WTC11 (cell line): ENCODE measurements around the gene NKIRAS2. TPM values are rescaled to one million over a fixed set of nuclear protein-coding genes. Genes with fewer than 3 reads are reported as not detected.
A peak's percentile ranks its signal among the peaks of the same experiment; 100 is the strongest.

ENCODE experiments used
- ATAC-seq: fragments of 200-7000 bp; cut with Tn5 transposase; 2 replicates; pipeline ENCODE4 v1.10.0; 2021; ENCODE audit warnings: mild to moderate bottlenecking, moderate library complexity
- CTCF ChIA-PET: fragments of 300-600 bp; sonication (Branson Sonifier 250); formaldehyde crosslinking; loops from one replicate; lab custom pipeline; 2021; ENCODE audit warnings: antibody characterized with exemption; lab: Charles Lee
- POLR2A ChIA-PET: fragments of 350-600 bp; sonication (Branson Sonifier 250); formaldehyde crosslinking; loops from one replicate; lab custom pipeline; 2021; ENCODE audit warnings: antibody characterized with exemption; lab: Charles Lee
- DNase-seq: peaks from one replicate; pipeline ENCODE4 v3.0.0; 2021; ENCODE audit warnings: low spot score
- H3K27ac Mint-ChIP-seq: 2 replicates; pipeline ENCODE4 v1.8.0; 2021; ENCODE audit warnings: mixed read lengths
- H3K27me3 Mint-ChIP-seq: 2 replicates; pipeline ENCODE4 v1.8.0; 2021; ENCODE audit warnings: low read depth, mild to moderate bottlenecking, moderate library complexity, mixed read lengths
- H3K36me3 Mint-ChIP-seq: 2 replicates; pipeline ENCODE4 v1.8.0; 2021; ENCODE audit warnings: mixed read lengths
- H3K4me1 Mint-ChIP-seq: 2 replicates; pipeline ENCODE4 v1.8.0; 2022; ENCODE audit warnings: mixed read lengths
- H3K4me3 Mint-ChIP-seq: 2 replicates; pipeline ENCODE4 v1.8.0; 2021; ENCODE audit warnings: mild to moderate bottlenecking, moderate library complexity, mixed read lengths
- H3K9me3 Mint-ChIP-seq: 2 replicates; pipeline ENCODE4 v1.8.0; 2021; ENCODE audit warnings: mixed read lengths
- ATF1 ChIP-seq: sonication (generic); formaldehyde crosslinking; IDR thresholded peaks from 2 replicates; pipeline ENCODE4 v1.8.1; 2023; ENCODE audit warnings: mild to moderate bottlenecking, moderate library complexity, missing genetic modification reagents
- FOXJ3 ChIP-seq: sonication (generic); formaldehyde crosslinking; IDR thresholded peaks from 2 replicates; pipeline ENCODE4 v1.9.0; 2021; ENCODE audit warnings: missing genetic modification reagents, mild to moderate bottlenecking, borderline replicate concordance
- FOXP1 ChIP-seq: sonication (generic); formaldehyde crosslinking; IDR thresholded peaks from 2 replicates; pipeline ENCODE4 v1.8.0; 2022; ENCODE audit warnings: missing genetic modification reagents, mild to moderate bottlenecking, moderate library complexity, borderline replicate concordance
- GABPB1 ChIP-seq: sonication (generic); formaldehyde crosslinking; IDR thresholded peaks from 2 replicates; pipeline ENCODE4 v1.8.1; 2023; ENCODE audit warnings: mild to moderate bottlenecking, missing genetic modification reagents
- HMGA2 ChIP-seq: fragments of 250-450 bp; sonication (Bioruptor Pico); IDR thresholded peaks from 2 replicates; pipeline ENCODE4 v1.4.0; 2021; ENCODE audit warnings: mild to moderate bottlenecking, moderate library complexity
- IRF2 ChIP-seq: sonication (generic); formaldehyde crosslinking; IDR thresholded peaks from 2 replicates; pipeline ENCODE4 v1.8.0; 2022; ENCODE audit warnings: low read depth, missing genetic modification reagents, borderline replicate concordance
- NFATC4 ChIP-seq: fragments of 250-450 bp; sonication (Bioruptor Pico); IDR thresholded peaks from 2 replicates; pipeline ENCODE4 v1.9.0; 2021; ENCODE audit warnings: mild to moderate bottlenecking
- TEAD4 ChIP-seq: sonication (generic); formaldehyde crosslinking; IDR thresholded peaks from 2 replicates; pipeline ENCODE4 v1.8.0; 2022; ENCODE audit warnings: mild to moderate bottlenecking, missing genetic modification reagents
- total RNA-seq: library from RNA; stranded (reverse); gene quantifications from 3 replicates; pipeline ENCODE4 v1.2.3, GENCODE V29; 2021
- TF ChIP-seq, protein P1 (sequence below): sonication (generic); formaldehyde crosslinking; IDR thresholded peaks from 2 replicates; pipeline ENCODE4 v1.8.0; 2022; ENCODE audit warnings: mild to moderate bottlenecking, missing genetic modification reagents
- TF ChIP-seq, protein P2 (sequence below): sonication (generic); formaldehyde crosslinking; IDR thresholded peaks from 2 replicates; pipeline ENCODE4 v1.8.0; 2022; ENCODE audit warnings: missing genetic modification reagents
- TF ChIP-seq, protein P3 (sequence below): sonication (generic); formaldehyde crosslinking; IDR thresholded peaks from 2 replicates; pipeline ENCODE4 v1.8.0; 2022; ENCODE audit warnings: mild to moderate bottlenecking, missing genetic modification reagents
- TF ChIP-seq, protein P4 (sequence below): fragments of 250-450 bp; sonication (Bioruptor Pico); IDR thresholded peaks from 2 replicates; pipeline ENCODE4 v1.8.0; 2021; ENCODE audit warnings: mild to moderate bottlenecking
- TF ChIP-seq, protein P5 (sequence below): sonication (generic); formaldehyde crosslinking; conservative IDR thresholded peaks from 2 replicates; pipeline ENCODE4 v1.8.1; 2022; ENCODE audit warnings: mild to moderate bottlenecking, missing genetic modification reagents
- TF ChIP-seq, protein P6 (sequence below): sonication (generic); formaldehyde crosslinking; IDR thresholded peaks from 2 replicates; pipeline ENCODE4 v1.8.0; 2022; ENCODE audit warnings: mild to moderate bottlenecking, missing genetic modification reagents
- TF ChIP-seq, protein P7 (sequence below): sonication (generic); formaldehyde crosslinking; IDR thresholded peaks from 2 replicates; pipeline ENCODE4 v1.8.0; 2023; ENCODE audit warnings: missing genetic modification reagents
- TF ChIP-seq, protein P8 (sequence below): sonication (generic); formaldehyde crosslinking; IDR thresholded peaks from 2 replicates; pipeline ENCODE4 v1.8.1; 2022; ENCODE audit warnings: mild to moderate bottlenecking, moderate library complexity, missing genetic modification reagents

The NKIRAS2 gene
- total RNA-seq, 1 experiment from 2014 or later, result 36.1 TPM

DNA sequence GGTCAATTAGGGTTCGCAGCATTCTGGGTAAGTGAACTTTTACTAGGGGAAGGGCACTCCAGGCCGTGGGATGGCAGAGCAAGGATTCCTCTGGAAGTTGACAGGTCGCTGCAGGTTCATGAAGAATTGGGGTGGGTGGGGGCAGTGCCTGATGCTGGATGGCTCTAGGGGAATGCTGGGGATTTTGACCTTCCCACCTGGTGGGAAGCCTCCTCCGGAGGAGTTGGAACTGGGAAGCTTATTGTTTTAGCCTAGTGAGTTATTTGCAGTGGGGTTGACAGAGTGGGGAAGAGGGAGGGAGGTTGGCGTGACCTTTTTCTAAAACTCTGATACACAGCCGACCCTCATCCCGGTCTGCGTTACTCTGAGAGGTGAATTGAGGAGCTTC is 31.1 kb downstream of the NKIRAS2 start:
- H3K36me3 Mint-ChIP-seq, result no peaks in the 10 kb centered on the region
- no peaks in the 10 kb centered on the region for H3K9me3 Mint-ChIP-seq
- peaks cover 9% of the 10 kb centered on the region for H3K27me3 Mint-ChIP-seq
- POLR2A ChIA-PET, result interaction anchor here (0.7 kb wide), 1 partner anchor 121 kb away, joined by 10 read pairs; the partner anchor contains the start of gene ODAD4
- peak overlapping the region; percentile 76 for H3K4me3 Mint-ChIP-seq
- TF ChIP-seq GABPB1, result no peak
- TF ChIP-seq, protein P1, sequence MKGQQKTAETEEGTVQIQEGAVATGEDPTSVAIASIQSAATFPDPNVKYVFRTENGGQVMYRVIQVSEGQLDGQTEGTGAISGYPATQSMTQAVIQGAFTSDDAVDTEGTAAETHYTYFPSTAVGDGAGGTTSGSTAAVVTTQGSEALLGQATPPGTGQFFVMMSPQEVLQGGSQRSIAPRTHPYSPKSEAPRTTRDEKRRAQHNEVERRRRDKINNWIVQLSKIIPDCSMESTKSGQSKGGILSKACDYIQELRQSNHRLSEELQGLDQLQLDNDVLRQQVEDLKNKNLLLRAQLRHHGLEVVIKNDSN (CRISPR knock-in tag), result no peak
- no peak for TF ChIP-seq TEAD4
- TF ChIP-seq, protein P2, sequence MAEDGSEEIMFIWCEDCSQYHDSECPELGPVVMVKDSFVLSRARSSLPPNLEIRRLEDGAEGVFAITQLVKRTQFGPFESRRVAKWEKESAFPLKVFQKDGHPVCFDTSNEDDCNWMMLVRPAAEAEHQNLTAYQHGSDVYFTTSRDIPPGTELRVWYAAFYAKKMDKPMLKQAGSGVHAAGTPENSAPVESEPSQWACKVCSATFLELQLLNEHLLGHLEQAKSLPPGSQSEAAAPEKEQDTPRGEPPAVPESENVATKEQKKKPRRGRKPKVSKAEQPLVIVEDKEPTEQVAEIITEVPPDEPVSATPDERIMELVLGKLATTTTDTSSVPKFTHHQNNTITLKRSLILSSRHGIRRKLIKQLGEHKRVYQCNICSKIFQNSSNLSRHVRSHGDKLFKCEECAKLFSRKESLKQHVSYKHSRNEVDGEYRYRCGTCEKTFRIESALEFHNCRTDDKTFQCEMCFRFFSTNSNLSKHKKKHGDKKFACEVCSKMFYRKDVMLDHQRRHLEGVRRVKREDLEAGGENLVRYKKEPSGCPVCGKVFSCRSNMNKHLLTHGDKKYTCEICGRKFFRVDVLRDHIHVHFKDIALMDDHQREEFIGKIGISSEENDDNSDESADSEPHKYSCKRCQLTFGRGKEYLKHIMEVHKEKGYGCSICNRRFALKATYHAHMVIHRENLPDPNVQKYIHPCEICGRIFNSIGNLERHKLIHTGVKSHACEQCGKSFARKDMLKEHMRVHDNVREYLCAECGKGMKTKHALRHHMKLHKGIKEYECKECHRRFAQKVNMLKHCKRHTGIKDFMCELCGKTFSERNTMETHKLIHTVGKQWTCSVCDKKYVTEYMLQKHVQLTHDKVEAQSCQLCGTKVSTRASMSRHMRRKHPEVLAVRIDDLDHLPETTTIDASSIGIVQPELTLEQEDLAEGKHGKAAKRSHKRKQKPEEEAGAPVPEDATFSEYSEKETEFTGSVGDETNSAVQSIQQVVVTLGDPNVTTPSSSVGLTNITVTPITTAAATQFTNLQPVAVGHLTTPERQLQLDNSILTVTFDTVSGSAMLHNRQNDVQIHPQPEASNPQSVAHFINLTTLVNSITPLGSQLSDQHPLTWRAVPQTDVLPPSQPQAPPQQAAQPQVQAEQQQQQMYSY (CRISPR knock-in tag), result no peak
- TF ChIP-seq, protein P3, sequence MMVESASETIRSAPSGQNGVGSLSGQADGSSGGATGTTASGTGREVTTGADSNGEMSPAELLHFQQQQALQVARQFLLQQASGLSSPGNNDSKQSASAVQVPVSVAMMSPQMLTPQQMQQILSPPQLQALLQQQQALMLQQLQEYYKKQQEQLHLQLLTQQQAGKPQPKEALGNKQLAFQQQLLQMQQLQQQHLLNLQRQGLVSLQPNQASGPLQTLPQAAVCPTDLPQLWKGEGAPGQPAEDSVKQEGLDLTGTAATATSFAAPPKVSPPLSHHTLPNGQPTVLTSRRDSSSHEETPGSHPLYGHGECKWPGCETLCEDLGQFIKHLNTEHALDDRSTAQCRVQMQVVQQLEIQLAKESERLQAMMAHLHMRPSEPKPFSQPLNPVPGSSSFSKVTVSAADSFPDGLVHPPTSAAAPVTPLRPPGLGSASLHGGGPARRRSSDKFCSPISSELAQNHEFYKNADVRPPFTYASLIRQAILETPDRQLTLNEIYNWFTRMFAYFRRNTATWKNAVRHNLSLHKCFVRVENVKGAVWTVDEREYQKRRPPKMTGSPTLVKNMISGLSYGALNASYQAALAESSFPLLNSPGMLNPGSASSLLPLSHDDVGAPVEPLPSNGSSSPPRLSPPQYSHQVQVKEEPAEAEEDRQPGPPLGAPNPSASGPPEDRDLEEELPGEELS, result no peak
- TF ChIP-seq, protein P4, sequence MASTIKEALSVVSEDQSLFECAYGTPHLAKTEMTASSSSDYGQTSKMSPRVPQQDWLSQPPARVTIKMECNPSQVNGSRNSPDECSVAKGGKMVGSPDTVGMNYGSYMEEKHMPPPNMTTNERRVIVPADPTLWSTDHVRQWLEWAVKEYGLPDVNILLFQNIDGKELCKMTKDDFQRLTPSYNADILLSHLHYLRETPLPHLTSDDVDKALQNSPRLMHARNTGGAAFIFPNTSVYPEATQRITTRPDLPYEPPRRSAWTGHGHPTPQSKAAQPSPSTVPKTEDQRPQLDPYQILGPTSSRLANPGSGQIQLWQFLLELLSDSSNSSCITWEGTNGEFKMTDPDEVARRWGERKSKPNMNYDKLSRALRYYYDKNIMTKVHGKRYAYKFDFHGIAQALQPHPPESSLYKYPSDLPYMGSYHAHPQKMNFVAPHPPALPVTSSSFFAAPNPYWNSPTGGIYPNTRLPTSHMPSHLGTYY, result no peak
- TF ChIP-seq, protein P5, sequence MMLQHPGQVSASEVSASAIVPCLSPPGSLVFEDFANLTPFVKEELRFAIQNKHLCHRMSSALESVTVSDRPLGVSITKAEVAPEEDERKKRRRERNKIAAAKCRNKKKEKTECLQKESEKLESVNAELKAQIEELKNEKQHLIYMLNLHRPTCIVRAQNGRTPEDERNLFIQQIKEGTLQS (CRISPR knock-in tag), result no peak
- no peak for TF ChIP-seq FOXJ3 (CRISPR knock-in tag)
- TF ChIP-seq, protein P6, sequence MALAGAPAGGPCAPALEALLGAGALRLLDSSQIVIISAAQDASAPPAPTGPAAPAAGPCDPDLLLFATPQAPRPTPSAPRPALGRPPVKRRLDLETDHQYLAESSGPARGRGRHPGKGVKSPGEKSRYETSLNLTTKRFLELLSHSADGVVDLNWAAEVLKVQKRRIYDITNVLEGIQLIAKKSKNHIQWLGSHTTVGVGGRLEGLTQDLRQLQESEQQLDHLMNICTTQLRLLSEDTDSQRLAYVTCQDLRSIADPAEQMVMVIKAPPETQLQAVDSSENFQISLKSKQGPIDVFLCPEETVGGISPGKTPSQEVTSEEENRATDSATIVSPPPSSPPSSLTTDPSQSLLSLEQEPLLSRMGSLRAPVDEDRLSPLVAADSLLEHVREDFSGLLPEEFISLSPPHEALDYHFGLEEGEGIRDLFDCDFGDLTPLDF (CRISPR knock-in tag), result no peak
- TF ChIP-seq HMGA2 (CRISPR knock-in tag), result no peak
- TF ChIP-seq NFATC4 (CRISPR knock-in tag), result no peak
- peaks cover 46% of the 10 kb centered on the region for H3K4me1 Mint-ChIP-seq
- CTCF ChIA-PET, result interaction anchor here (0.6 to 2.1 kb wide), 15 partner anchors 9 to 134 kb away, joined by 3 to 21 read pairs (median 3); partner anchors contain the start of genes DNAJC7, KAT2A, NKIRAS2 and ZNF385C
- no peak; the same call in 1 of the 2 replicates for ATAC-seq
- no peak overlapping the region for H3K27ac Mint-ChIP-seq
- DNase-seq, result no peak

DNA sequence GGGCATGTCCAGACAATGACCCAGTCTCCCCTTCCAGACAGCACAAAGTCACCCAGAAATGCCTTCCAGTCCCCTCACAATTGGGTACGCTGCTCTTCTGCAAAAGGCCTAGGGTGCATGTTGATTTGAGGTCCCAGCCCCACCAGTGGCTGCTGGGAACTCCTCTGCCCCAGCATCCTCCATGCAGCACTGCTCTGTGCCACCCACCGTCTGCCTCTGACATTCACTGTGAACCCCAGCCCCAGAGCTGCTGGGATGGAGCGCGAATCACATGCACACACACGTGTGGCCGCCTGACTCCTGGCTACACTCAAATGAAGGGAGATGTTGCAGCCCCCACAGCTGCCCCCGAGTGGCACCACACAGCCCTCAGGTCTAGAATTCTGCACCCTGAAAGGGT is 31.8 kb downstream of the NKIRAS2 start:
- H3K9me3 Mint-ChIP-seq, result no peaks in the 10 kb centered on the region
- no peak for ATAC-seq
- no peaks in the 10 kb centered on the region for H3K36me3 Mint-ChIP-seq
- peaks cover 46% of the 10 kb centered on the region for H3K4me1 Mint-ChIP-seq
- H3K4me3 Mint-ChIP-seq, result peak overlapping the region; percentile 76
- no peak overlapping the region for H3K27ac Mint-ChIP-seq
- DNase-seq, result no peak
- H3K27me3 Mint-ChIP-seq, result peaks cover 9% of the 10 kb centered on the region
- TF ChIP-seq, protein P7, sequence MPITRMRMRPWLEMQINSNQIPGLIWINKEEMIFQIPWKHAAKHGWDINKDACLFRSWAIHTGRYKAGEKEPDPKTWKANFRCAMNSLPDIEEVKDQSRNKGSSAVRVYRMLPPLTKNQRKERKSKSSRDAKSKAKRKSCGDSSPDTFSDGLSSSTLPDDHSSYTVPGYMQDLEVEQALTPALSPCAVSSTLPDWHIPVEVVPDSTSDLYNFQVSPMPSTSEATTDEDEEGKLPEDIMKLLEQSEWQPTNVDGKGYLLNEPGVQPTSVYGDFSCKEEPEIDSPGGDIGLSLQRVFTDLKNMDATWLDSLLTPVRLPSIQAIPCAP (CRISPR knock-in tag), result no peak
- TF ChIP-seq IRF2 (CRISPR knock-in tag) (no peak), FOXP1 (CRISPR knock-in tag) (no peak), ATF1 (CRISPR knock-in tag) (no peak)
- TF ChIP-seq, protein P8, sequence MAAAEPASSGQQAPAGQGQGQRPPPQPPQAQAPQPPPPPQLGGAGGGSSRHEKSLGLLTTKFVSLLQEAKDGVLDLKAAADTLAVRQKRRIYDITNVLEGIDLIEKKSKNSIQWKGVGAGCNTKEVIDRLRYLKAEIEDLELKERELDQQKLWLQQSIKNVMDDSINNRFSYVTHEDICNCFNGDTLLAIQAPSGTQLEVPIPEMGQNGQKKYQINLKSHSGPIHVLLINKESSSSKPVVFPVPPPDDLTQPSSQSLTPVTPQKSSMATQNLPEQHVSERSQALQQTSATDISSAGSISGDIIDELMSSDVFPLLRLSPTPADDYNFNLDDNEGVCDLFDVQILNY (CRISPR knock-in tag), result no peak
- TF ChIP-seq, protein P1 (CRISPR knock-in tag), result no peak
- CTCF ChIA-PET, result interaction anchor here (0.6 to 2.1 kb wide), 15 partner anchors 9 to 133 kb away, joined by 3 to 21 read pairs (median 3); partner anchors contain the start of genes DNAJC7, KAT2A, NKIRAS2 and ZNF385C
- POLR2A ChIA-PET, result interaction anchor here (0.7 kb wide), 1 partner anchor 121 kb away, joined by 10 read pairs; the partner anchor contains the start of gene ODAD4
